GM21825 (cell line): ENCODE data around the gene SLC16A3.
"Not testable (repeated sequence)": the region's sequence is repeated elsewhere in the genome, so short reads cannot be mapped to it uniquely, and the experiment has no call there.

ENCODE experiments used
- ATAC-seq: cut with Tn5 transposase; IDR thresholded peaks from one replicate; pipeline ENCODE4 v1.9.1; 2021; ENCODE audit warnings: mild to moderate bottlenecking, moderate library complexity; ENCODE audit not compliant: unreplicated experiment

Gene SLC16A3

GRCh38 chr17:82203920-82204319, 24.9 kb upstream of the SLC16A3 start:
- no peak for ATAC-seq

GRCh38 chr17:82204831-82205719, 23.8 kb upstream of the SLC16A3 start:
- ATAC-seq, result no peak

- ATAC-seq, result no peak
Measured at GRCh38 chr17:82205720-82206508, 22.9 kb upstream of the SLC16A3 start.

GRCh38 chr17:82210655-82211054, 18.2 kb upstream of the SLC16A3 start:
- not testable (repeated sequence) for ATAC-seq

- ATAC-seq, result peak; percentile 56
Measured at GRCh38 chr17:82212331-82213250, 16.3 kb upstream of the SLC16A3 start, which contains the start of gene CCDC57. TSS of gene CCDC57 (minus strand) at chr17:82212842. CDS start at chr17:82201944, 10,898 bp downstream.

GRCh38 chr17:82213251-82214011, 15.4 kb upstream of the SLC16A3 start:
- ATAC-seq, result peak; percentile 4

GRCh38 chr17:82214012-82214628, 14.7 kb upstream of the SLC16A3 start:
- ATAC-seq, result no peak

GRCh38 chr17:82215095-82215971, 13.5 kb upstream of the SLC16A3 start:
- ATAC-seq, result no peak

- no peak for ATAC-seq
Measured at GRCh38 chr17:82215972-82216300, 12.9 kb upstream of the SLC16A3 start.

- ATAC-seq, result peak; percentile 39
Measured at GRCh38 chr17:82216301-82217119, 12.3 kb upstream of the SLC16A3 start.

- no peak for ATAC-seq
Measured at GRCh38 chr17:82217120-82217529, 11.7 kb upstream of the SLC16A3 start.

- no peak for ATAC-seq
Measured at GRCh38 chr17:82217530-82218204, 11.2 kb upstream of the SLC16A3 start.

- no peak for ATAC-seq
Measured at GRCh38 chr17:82218349-82219075, 10.3 kb upstream of the SLC16A3 start.

- ATAC-seq, result no peak
Measured at GRCh38 chr17:82219083-82219482, 9.8 kb upstream of the SLC16A3 start.

- no peak for ATAC-seq
Measured at GRCh38 chr17:82219753-82220709, 8.8 kb upstream of the SLC16A3 start.
